Nephron (organoid): ENCODE measurements around the gene UBE2J2.
A peak's percentile ranks its signal among the peaks of the same experiment; 100 is the strongest.

Experiments used
- H3K27ac Mint-ChIP-seq, 3 experiments: 2 replicates each; pipeline ENCODE4 v1.8.0; 2020; ENCODE audit warnings: mixed read lengths in 3 of 3, mild to moderate bottlenecking in 2 of 3, moderate library complexity in 1 of 3
- H3K27me3 Mint-ChIP-seq: 2 replicates; pipeline ENCODE4 v1.8.0; 2021; ENCODE audit warnings: low read depth, mild to moderate bottlenecking, moderate library complexity, mixed read lengths
- H3K36me3 Mint-ChIP-seq: 2 replicates; pipeline ENCODE4 v1.8.0; 2020; ENCODE audit warnings: low read depth, mixed read lengths
- H3K4me1 Mint-ChIP-seq: 2 replicates; pipeline ENCODE4 v1.8.0; 2020; ENCODE audit warnings: mixed read lengths
- H3K4me3 Mint-ChIP-seq, 3 experiments: 2 replicates each; pipeline ENCODE4 v1.8.0; 2020; ENCODE audit warnings: mild to moderate bottlenecking in 3 of 3, mixed read lengths in 3 of 3, moderate library complexity in 2 of 3
- H3K9me3 Mint-ChIP-seq: 2 replicates; pipeline ENCODE4 v1.8.0; 2020; ENCODE audit warnings: mixed read lengths
- TF ChIP-seq, protein P1 (sequence below), 3 experiments: fragments of 200-600 bp; sonication (generic); IDR thresholded peaks; one replicate each; pipeline ENCODE4 v1.5.0; 2021; ENCODE audit warnings: antibody characterized with exemption in 3 of 3; ENCODE audit not compliant: unreplicated experiment in 3 of 3

UBE2J2 gene

DNA sequence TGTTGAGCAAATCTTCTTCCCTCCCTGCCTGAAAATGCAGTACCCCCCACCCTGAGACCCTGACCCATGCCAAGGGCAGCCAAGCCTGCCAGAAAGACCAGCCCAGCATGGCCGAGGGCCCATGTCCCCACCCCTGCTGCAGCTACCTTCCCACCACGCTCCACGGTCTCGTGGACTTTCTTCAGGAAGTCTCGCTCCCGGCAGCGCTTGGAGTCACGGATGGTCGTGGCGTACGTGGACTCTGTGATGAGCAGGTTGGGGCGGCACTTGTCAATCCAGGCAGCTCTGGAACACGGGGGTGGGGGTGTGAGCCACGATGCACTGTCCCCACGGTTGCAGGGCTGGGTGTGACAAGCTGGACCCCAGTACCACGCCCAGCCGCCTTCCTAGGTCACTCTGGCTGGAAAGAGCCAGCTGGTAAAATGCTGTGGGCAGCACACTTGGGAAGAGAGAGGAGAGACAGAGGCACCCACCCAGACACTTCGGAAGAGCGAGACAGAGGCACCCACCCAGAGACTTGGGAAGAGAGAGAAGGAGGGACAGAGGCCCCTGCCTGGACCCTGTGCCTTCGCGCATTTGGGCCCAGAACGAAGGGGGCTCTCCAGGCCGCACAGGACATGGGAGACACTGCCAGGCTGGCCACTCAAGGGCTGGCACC, 41.2 kb upstream of the UBE2J2 start:
- Mint-ChIP-seq H3K36me3 (peaks cover 22% of the 10 kb centered on the region), H3K4me1 (peaks cover 16% of the 10 kb centered on the region), H3K27me3 (no peaks in the 10 kb centered on the region), H3K9me3 (no peaks in the 10 kb centered on the region), H3K27ac (no peak overlapping the region), H3K4me3 (no peak overlapping the region)
- TF ChIP-seq, protein P1, sequence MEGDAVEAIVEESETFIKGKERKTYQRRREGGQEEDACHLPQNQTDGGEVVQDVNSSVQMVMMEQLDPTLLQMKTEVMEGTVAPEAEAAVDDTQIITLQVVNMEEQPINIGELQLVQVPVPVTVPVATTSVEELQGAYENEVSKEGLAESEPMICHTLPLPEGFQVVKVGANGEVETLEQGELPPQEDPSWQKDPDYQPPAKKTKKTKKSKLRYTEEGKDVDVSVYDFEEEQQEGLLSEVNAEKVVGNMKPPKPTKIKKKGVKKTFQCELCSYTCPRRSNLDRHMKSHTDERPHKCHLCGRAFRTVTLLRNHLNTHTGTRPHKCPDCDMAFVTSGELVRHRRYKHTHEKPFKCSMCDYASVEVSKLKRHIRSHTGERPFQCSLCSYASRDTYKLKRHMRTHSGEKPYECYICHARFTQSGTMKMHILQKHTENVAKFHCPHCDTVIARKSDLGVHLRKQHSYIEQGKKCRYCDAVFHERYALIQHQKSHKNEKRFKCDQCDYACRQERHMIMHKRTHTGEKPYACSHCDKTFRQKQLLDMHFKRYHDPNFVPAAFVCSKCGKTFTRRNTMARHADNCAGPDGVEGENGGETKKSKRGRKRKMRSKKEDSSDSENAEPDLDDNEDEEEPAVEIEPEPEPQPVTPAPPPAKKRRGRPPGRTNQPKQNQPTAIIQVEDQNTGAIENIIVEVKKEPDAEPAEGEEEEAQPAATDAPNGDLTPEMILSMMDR (IDR thresholded peaks at IDR 0.05; ENCODE audit: unreplicated experiment in 3 of 3), result no peak

DNA sequence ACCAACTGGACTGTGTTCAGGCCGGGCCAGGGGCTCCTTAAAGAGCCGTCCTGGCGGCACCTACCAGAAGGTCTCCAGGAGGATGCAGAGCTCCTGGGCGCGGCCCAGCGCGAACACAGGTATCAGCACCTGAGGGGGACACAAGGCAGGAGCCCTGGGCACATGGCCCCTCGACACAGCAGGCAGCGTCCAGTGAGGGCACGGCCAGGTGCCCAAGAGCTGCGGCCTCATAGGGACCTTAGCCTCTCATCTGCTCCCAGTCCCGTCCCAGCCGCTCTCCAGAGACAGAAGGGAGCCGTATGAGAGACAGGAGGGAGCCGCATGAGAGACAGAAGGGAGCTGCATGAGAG, 40.6 kb upstream of the UBE2J2 start:
- peaks cover 11% of the 10 kb centered on the region for H3K4me1 Mint-ChIP-seq
- peaks cover 18% of the 10 kb centered on the region for H3K36me3 Mint-ChIP-seq
- H3K9me3 Mint-ChIP-seq, result no peaks in the 10 kb centered on the region
- no peak overlapping the region for H3K27ac Mint-ChIP-seq
- TF ChIP-seq, protein P1 (IDR thresholded peaks at IDR 0.05; ENCODE audit: unreplicated experiment in 3 of 3), result no peak
- no peaks in the 10 kb centered on the region for H3K27me3 Mint-ChIP-seq
- H3K4me3 Mint-ChIP-seq, result no peak overlapping the region

DNA sequence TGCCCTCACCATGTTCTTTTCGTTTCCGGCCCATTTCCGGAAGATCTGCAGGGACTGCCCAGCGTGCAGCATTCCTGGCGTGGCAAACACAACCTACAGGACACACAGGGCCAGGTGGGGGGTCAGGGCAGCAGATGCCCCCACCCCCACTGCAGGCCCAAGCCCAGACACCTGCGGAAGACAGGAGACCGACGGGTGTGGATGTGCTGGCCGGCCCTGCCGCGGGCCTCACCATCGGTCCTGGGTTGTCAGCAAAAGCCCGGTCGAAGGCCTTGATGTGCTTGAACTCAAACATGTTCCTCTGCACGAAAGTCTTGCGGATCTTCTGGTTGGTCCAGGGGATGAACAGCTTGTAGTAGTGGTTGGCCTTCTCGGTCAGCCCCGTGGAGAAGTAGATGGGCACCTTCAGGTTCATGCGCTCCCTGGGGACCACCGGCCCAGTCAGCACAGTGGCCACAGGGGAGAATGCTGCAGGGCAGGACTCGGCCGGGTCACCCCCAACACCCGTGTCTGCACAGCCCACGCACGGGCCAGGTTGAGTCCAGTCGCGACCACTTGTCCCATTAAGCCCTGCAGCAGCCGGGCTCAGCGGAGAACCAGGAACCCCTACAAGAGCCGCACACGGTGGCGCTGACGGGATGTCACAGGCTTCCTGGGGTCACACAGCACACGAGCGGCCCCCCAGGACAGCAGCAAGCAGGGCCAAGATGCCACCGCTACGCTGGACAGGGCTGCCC, 40.0 kb upstream of the UBE2J2 start:
- peak overlapping the region in 1 of 3 experiments; percentile 31 for H3K27ac Mint-ChIP-seq
- H3K27me3 Mint-ChIP-seq, result no peaks in the 10 kb centered on the region
- no peaks in the 10 kb centered on the region for H3K9me3 Mint-ChIP-seq
- TF ChIP-seq, protein P1 (IDR thresholded peaks at IDR 0.05; ENCODE audit: unreplicated experiment in 3 of 3), result no peak
- H3K4me3 Mint-ChIP-seq, result no peak overlapping the region
- H3K4me1 Mint-ChIP-seq, result peaks cover 11% of the 10 kb centered on the region
- H3K36me3 Mint-ChIP-seq, result peaks cover 16% of the 10 kb centered on the region

DNA sequence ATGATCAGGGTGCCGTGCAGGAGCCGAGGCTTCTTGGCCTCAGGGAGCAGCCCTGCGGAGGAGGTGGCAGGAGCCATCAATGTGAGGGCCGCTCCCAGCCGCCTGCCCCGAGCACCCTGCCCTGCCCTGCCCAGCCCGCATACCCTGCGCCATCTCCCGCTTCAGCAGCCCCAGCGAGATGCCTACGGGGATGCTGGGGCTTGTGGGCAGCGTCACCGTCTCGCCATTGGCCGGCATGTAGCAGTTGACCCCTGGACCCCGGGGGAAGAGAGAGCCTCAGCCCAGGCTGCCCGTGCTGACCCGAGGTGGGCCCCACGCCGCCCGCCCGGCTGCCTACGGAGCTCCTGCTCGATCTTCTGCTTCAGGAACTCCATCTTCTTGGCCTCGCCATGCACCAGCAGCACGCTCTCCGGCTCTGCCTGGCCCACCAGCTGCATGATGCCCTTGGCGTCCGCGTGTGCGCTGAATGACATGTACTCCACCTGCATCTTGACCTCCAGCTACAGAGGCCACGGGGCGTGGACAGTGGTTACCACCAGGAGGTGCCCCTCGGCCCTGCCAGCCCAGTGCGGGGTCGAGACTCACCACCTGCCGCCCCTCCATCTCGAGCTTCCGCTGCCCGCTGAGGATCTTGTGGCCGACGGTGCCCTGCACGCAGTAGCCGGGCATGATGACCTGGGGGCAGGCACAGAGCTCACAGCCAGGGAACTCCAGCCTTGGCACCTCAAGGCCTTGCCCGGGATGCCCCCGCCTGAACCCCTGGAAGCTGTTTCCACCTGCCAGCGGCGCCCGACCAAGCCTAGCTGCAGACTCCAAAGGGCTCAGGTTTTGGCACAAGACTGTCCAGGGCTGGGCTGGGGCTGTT, 39.0 kb upstream of the UBE2J2 start:
- Mint-ChIP-seq H3K4me3 (no peak overlapping the region), H3K9me3 (no peaks in the 10 kb centered on the region), H3K4me1 (peaks cover 5% of the 10 kb centered on the region), H3K27ac (no peak overlapping the region), H3K36me3 (peaks cover 16% of the 10 kb centered on the region), H3K27me3 (no peaks in the 10 kb centered on the region)
- TF ChIP-seq, protein P1 (IDR thresholded peaks at IDR 0.05; ENCODE audit: unreplicated experiment in 3 of 3), result no peak

DNA sequence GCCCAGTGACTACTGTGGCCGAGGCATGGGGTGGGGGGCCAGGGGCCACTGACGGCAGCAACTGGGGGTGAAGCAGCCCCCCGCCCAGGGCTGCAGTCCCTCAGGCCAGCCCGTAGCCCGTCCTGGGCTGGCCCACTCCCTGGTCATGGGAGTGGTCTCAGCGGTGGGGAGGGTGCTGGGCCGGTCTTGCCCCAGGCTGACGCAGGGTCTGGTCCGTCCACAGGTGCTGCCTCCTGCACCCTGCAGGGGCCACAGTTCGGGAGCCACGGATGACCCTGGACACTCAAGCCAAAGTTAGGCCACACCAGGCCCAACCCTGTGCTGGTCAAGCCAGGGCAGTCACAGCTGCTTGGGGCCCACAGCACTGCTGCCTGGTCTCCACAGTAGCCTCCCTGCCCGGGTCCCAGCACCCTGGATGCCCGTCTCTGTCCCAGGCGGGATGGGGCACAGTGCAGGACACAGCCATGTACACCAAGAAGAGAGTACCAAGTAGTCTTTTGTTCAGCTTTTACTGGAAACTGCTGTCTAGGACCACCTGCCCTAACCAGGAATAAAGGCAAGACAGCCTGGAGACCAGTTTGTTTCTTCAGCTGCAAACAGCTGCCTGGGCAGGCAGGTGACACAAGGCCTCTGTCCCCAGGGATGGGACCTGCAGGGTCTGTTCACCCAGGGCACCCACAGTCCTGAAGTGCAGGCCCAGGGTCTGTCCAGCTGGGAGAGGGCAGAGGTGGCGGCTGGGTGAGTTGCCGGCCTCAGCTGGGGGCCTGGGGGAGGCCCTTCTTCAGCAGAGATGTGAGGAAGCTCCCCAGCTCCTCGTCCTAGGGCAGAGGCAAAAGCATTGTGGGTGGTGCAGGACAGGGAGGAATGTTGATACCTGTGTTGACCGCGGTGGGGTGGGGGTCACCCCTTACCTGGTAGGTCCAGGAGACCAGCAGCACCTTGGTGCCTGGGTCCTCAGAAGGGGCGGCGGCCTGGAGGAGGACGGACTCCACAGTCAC, 37.8 kb upstream of the UBE2J2 start:
- Mint-ChIP-seq H3K36me3 (peaks cover 12% of the 10 kb centered on the region), H3K9me3 (no peaks in the 10 kb centered on the region), H3K27ac (no peak overlapping the region), H3K27me3 (no peaks in the 10 kb centered on the region), H3K4me1 (peaks cover 6% of the 10 kb centered on the region), H3K4me3 (no peak overlapping the region)
- TF ChIP-seq, protein P1 (IDR thresholded peaks at IDR 0.05; ENCODE audit: unreplicated experiment in 3 of 3), result no peak
